Neural cell (in vitro differentiated cells): ENCODE results near the gene ZHX3. TPM values are rescaled to one million over a fixed set of nuclear protein-coding genes. Genes with fewer than 3 reads are reported as not detected.

Experiments
- H2AFZ ChIP-seq: fragments of 200-600, 300-800 bp; sonication (generic), shearing (Covaris generic); 2 replicates; pipeline ENCODE4 v1.6.0; 2014; ENCODE audit warnings: low read depth, mild to moderate bottlenecking, antibody characterized with exemption, low read length, moderate library complexity
- H3F3A ChIP-seq: fragments of 200-600 bp; shearing (Covaris generic); 2 replicates; pipeline ENCODE4 v1.6.1; 2016; ENCODE audit warnings: mild to moderate bottlenecking, moderate library complexity, mixed read lengths, antibody characterized with exemption, low read length; ENCODE audit not compliant: insufficient read depth, poor library complexity, severe bottlenecking
- H3K27ac ChIP-seq: fragments of 200-600, 300-800 bp; sonication (generic), shearing (Covaris generic); 2 replicates; pipeline ENCODE4 v1.5.1; 2014; ENCODE audit warnings: mild to moderate bottlenecking, low read length, moderate library complexity
- H3K27me3 ChIP-seq: fragments of 300-800, 200-600 bp; sonication (generic), shearing (Covaris generic); 2 replicates; pipeline ENCODE4 v1.6.0; 2014; ENCODE audit warnings: mild to moderate bottlenecking, low read depth, low read length, moderate library complexity; ENCODE audit not compliant: insufficient read depth
- H3K36me3 ChIP-seq: fragments of 300-800, 200-600 bp; sonication (generic), shearing (Covaris generic); 2 replicates; pipeline ENCODE4 v1.5.1; 2014; ENCODE audit warnings: mild to moderate bottlenecking, antibody characterized with exemption, low read length, moderate library complexity; ENCODE audit not compliant: insufficient read depth
- H3K4me2 ChIP-seq: fragments of 300-800, 200-600 bp; sonication (generic), shearing (Covaris generic); 2 replicates; pipeline ENCODE4 v1.6.0; 2014; ENCODE audit warnings: mild to moderate bottlenecking, low read length
- H3K4me3 ChIP-seq: fragments of 300-800, 200-600 bp; sonication (generic), shearing (Covaris generic); 2 replicates; pipeline ENCODE4 v1.5.1; 2014; ENCODE audit warnings: mild to moderate bottlenecking, low read length, moderate library complexity
- H3K79me2 ChIP-seq: fragments of 200-600 bp; shearing (Covaris generic); replicated peaks from 2 replicates; pipeline ENCODE4 v1.6.0; 2014; ENCODE audit warnings: mild to moderate bottlenecking, low read length, moderate library complexity; ENCODE audit not compliant: insufficient read depth
- H3K9ac ChIP-seq: fragments of 300-800, 200-600 bp; sonication (generic), shearing (Covaris generic); 2 replicates; pipeline ENCODE4 v1.6.1; 2016; ENCODE audit warnings: mild to moderate bottlenecking, low read length, mixed read lengths
- H3K9me2 ChIP-seq: fragments of 200-600 bp; shearing (Covaris generic); 2 replicates; pipeline ENCODE4 v1.6.1; 2016; ENCODE audit warnings: mild to moderate bottlenecking, low read length, mixed read lengths; ENCODE audit not compliant: insufficient read depth
- H3K9me3 ChIP-seq: fragments of 200-600, 300-800 bp; sonication (generic), shearing (Covaris generic); 2 replicates; pipeline ENCODE4 v1.6.1; 2016; ENCODE audit warnings: mild to moderate bottlenecking, mixed run types, low read length, moderate library complexity, mixed read lengths
- H4K20me1 ChIP-seq: fragments of 200-600 bp; shearing (Covaris generic); 2 replicates; pipeline ENCODE4 v1.6.1; 2016; ENCODE audit warnings: mild to moderate bottlenecking, mixed run types; ENCODE audit not compliant: insufficient read depth
- CTCF ChIP-seq: fragments of 450-650 bp; IDR thresholded peaks from 2 replicates; pipeline ENCODE4 v1.5.1; 2014; ENCODE audit warnings: antibody characterized with exemption, mild to moderate bottlenecking, moderate library complexity; ENCODE audit not compliant: poor library complexity, severe bottlenecking
- EP300 ChIP-seq: fragments of 450-650 bp; conservative IDR thresholded peaks from 2 replicates; pipeline ENCODE4 v1.6.1; 2014; ENCODE audit warnings: antibody characterized with exemption, mild to moderate bottlenecking, moderate library complexity; ENCODE audit not compliant: poor library complexity, severe bottlenecking
- EZH2 ChIP-seq: fragments of 200-600, 300-800 bp; shearing (Covaris generic), sonication (generic); IDR thresholded peaks from 2 replicates; pipeline ENCODE4 v1.6.1; 2014; ENCODE audit warnings: antibody characterized with exemption, low read length, borderline replicate concordance, mild to moderate bottlenecking; ENCODE audit not compliant: insufficient read depth, poor library complexity, severe bottlenecking
- MXI1 ChIP-seq: fragments of 450-650 bp; conservative IDR thresholded peaks from 2 replicates; pipeline ENCODE4 v1.6.1; 2014; ENCODE audit warnings: antibody characterized with exemption, mild to moderate bottlenecking; ENCODE audit not compliant: poor library complexity, severe bottlenecking
- POLR2AphosphoS5 ChIP-seq: IDR thresholded peaks from 2 replicates; pipeline ENCODE4 v1.6.1; 2012
- RAD21 ChIP-seq: fragments of 450-650 bp; conservative IDR thresholded peaks from 2 replicates; pipeline ENCODE4 v1.6.1; 2014; ENCODE audit warnings: antibody characterized with exemption, mild to moderate bottlenecking, moderate library complexity
- REST ChIP-seq: IDR thresholded peaks from 2 replicates; pipeline ENCODE4 v1.6.1; 2012; ENCODE audit warnings: borderline replicate concordance
- SMC3 ChIP-seq: fragments of 450-650 bp; conservative IDR thresholded peaks from 2 replicates; pipeline ENCODE4 v1.6.1; 2014; ENCODE audit warnings: antibody characterized with exemption, mild to moderate bottlenecking, moderate library complexity; ENCODE audit not compliant: poor library complexity
- TAF1 ChIP-seq: IDR thresholded peaks from 2 replicates; pipeline ENCODE4 v1.6.1; 2012; ENCODE audit warnings: low read depth
- polyA plus RNA-seq: library from polyadenylated mRNA; depleted of rRNA; stranded (reverse); fragments of >200 nt; gene quantifications from 2 replicates; pipeline ENCODE4 v1.2.3, GENCODE V29; 2014

ZHX3 gene
- polyA plus RNA-seq, 1 donor from 2014 or later, result 10.3 TPM

DNA sequence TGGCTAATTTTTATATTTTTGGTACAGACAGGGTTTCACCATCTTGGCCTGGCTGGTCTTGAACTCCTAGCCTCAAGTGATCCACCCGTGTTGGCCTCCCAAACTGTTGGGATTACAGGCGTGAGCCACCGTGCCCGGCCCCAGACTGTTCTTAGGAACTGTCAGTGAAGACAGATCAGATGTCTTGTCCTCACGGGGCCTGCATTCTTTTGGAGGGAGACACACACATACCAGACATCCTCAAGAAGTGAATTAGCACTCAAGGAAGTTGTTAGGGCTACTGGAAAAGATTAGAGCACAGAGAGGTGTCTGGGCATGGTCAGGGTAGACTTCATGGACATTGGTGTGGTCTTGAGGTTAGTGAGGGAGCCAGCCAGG is 12.8 kb upstream of the ZHX3 start:
- Histone ChIP-seq H3F3A (no peaks in the 10 kb centered on the region), H3K9me3 (no peaks in the 10 kb centered on the region), H3K4me2 (no peak overlapping the region), H3K27me3 (no peaks in the 10 kb centered on the region), H4K20me1 (no peaks in the 10 kb centered on the region), H3K4me3 (no peak overlapping the region), H3K9me2 (no peaks in the 10 kb centered on the region), H3K27ac (no peak overlapping the region), H3K9ac (no peak overlapping the region), H3K36me3 (no peaks in the 10 kb centered on the region), H3K79me2 (no peaks in the 10 kb centered on the region), H2AFZ (no peak overlapping the region)
- no peak for TF ChIP-seq RAD21
- no peak for TF ChIP-seq EP300
- TF ChIP-seq TAF1, result no peak
- TF ChIP-seq MXI1, result no peak
- TF ChIP-seq REST, result no peak
- no peak for TF ChIP-seq SMC3
- TF ChIP-seq POLR2AphosphoS5, result no peak
- no peak for TF ChIP-seq CTCF
- no peak for TF ChIP-seq EZH2

GRCh38 chr20:41329435-41330342 is 12.2 kb upstream of the ZHX3 start:
- Histone ChIP-seq H3K9me3 (no peaks in the 10 kb centered on the region), H3K9me2 (no peaks in the 10 kb centered on the region), H3K4me3 (no peak overlapping the region), H2AFZ (no peak overlapping the region), H3K9ac (no peak overlapping the region), H3K36me3 (no peaks in the 10 kb centered on the region), H3K27ac (no peak overlapping the region), H3K4me2 (no peak overlapping the region), H3K27me3 (no peaks in the 10 kb centered on the region), H3K79me2 (no peaks in the 10 kb centered on the region), H4K20me1 (no peaks in the 10 kb centered on the region), H3F3A (no peaks in the 10 kb centered on the region)
- TF ChIP-seq EZH2 (no peak), RAD21 (no peak), TAF1 (no peak), MXI1 (no peak), REST (no peak), SMC3 (no peak)
